Motor neuron (in vitro differentiated cells): ENCODE results near the gene TDRD12. TPM values are rescaled to one million over a fixed set of nuclear protein-coding genes. Genes with fewer than 3 reads are reported as not detected.
"Not testable (repeated sequence)": the region's sequence is repeated elsewhere in the genome, so short reads cannot be mapped to it uniquely, and the experiment has no call there.

ENCODE experiments used
- ATAC-seq, 8 experiments: fragments of 200-7000 bp; cut with Tn5 transposase; replicated peaks in 6 of 8; 2 replicates each; pipeline ENCODE4 v1.8.0; 2021; ENCODE audit warnings: mild to moderate bottlenecking in 8 of 8, moderate library complexity in 8 of 8
- H3K27ac ChIP-seq, 2 donors: fragments of 250-450 bp; sonication (Bioruptor Pico); 2 replicates each; pipeline ENCODE4 v1.9.0; 2021; ENCODE audit warnings: antibody characterized with exemption in 2 of 2, mild to moderate bottlenecking in 2 of 2, moderate library complexity in 1 of 2
- H3K4me1 ChIP-seq, 2 donors: fragments of 250-450 bp; sonication (Bioruptor Pico); replicated peaks in 1 of 2; 2 replicates each; pipeline ENCODE4 v1.6.1; 2021; ENCODE audit warnings: antibody characterized with exemption in 2 of 2, mild to moderate bottlenecking in 2 of 2, moderate library complexity in 1 of 2
- H3K4me3 ChIP-seq, 5 donors: fragments of 250-450 bp; sonication (Bioruptor Pico); 2 replicates each; pipeline ENCODE4 v1.9.0; 2021; ENCODE audit warnings: antibody characterized with exemption in 5 of 5, mild to moderate bottlenecking in 5 of 5, moderate library complexity in 4 of 5
- WGBS, 10 experiments: fragments of 450-650 bp; shearing (Covaris generic); methylation state at CpG; one replicate each; pipeline ENCODE4 v1.0.0; 2022; 5-methylcytosine and 5-hydroxymethylcytosine counted together
- in situ Hi-C, 9 experiments: fragments of 400-800 bp; cut with MboI; loops; one replicate each; pipeline ENCODE4 v1.15.0; 2021; ENCODE audit warnings: low sequenced_read_pairs in 9 of 9, low pct_unique_long_range_greater_than_20kb in 2 of 9; ENCODE audit not compliant: unreplicated experiment in 9 of 9
- total RNA-seq, 8 experiments: library from RNA; unstranded; fragments of 300-600 nt; gene quantifications; 2 replicates each; pipeline versions ENCODE4 v1.2.3 to v1.2.4, GENCODE V29; 2022

The TDRD12 gene
- total RNA-seq, 8 experiments from 2014 or later = 0.21 to 0.98 (median 0.50) TPM

DNA sequence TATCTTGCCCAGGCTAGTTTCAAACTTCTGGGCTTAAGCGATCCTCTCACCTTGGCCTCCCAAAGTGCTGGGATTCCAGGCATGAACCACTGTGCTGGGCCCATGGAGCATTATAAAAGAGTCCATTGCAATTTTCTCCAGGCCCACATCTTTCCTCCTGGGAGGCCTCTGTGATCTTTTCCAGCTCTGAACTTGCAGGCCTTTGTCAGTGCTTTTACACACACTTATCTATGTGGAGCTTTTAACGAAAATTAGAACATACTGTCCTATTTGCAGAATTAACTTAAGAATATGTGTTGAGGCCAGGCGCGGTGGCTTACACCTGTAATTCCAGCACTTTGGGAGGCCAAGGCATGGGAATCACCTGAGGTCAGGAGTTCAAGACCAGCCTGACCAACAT, 23.9 kb downstream of the TDRD12 start:
- Histone ChIP-seq H3K4me1 (peaks cover 14 to 16% of the 10 kb centered on the region in 2 donors), H3K4me3 (no peak overlapping the region), H3K27ac (no peak overlapping the region)
- 57 to 100% (median 93%) methylated on average over 1 to 4 of the region's 4 CpGs; no CpG with 5 or more reads in 3 of the 10 experiments for WGBS, 10 experiments
- ATAC-seq = no peak
- in situ Hi-C loops = no loop called here

DNA sequence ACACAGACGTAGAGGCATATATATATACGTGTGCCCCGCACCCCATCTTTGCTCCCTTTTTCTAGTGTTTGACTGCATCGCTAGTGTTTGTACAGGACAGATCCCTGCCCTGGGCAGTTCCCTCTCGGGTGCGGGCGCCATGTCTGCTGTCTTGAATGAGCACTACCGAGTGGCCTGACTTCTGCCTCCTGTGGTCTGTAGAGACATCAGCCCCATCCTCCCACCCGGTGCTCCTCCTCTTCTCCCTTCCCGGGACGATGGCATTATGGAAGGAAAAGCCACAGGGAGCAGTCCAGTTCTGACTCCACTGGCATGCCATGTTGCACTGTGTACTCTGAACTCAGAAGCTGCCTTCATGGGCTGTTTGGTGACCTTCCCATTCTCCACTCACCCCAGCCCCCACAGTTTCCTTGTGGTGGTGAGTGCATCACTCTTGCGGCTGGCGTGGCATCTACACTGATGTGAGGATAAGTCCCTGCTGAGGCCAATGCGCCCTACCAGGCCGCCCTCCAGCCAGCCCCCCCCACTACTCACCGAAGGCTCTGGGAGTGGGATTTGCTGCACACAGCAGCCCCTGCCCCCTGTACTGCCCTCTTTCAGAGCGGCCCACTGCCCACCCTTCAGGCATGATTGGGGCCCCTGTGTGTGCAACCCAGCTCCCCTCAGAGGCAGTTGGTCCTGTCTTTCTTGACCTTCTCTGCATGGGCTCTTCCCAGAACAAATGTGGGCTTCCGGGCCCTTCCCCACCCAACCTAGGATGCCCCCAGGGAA, 25.2 kb downstream of the TDRD12 start:
- ATAC-seq = no peak
- Histone ChIP-seq H3K4me3 (no peak overlapping the region), H3K4me1 (peaks cover 14 to 16% of the 10 kb centered on the region in 2 donors), H3K27ac (peak overlapping the region; percentile 63 to 94)
- WGBS, 10 experiments = 46 to 92% (median 79%) methylated on average over 2 to 7 of the region's 18 CpGs; no CpG with 5 or more reads in 2 of the 10 experiments
- in situ Hi-C loops = no loop called here

DNA sequence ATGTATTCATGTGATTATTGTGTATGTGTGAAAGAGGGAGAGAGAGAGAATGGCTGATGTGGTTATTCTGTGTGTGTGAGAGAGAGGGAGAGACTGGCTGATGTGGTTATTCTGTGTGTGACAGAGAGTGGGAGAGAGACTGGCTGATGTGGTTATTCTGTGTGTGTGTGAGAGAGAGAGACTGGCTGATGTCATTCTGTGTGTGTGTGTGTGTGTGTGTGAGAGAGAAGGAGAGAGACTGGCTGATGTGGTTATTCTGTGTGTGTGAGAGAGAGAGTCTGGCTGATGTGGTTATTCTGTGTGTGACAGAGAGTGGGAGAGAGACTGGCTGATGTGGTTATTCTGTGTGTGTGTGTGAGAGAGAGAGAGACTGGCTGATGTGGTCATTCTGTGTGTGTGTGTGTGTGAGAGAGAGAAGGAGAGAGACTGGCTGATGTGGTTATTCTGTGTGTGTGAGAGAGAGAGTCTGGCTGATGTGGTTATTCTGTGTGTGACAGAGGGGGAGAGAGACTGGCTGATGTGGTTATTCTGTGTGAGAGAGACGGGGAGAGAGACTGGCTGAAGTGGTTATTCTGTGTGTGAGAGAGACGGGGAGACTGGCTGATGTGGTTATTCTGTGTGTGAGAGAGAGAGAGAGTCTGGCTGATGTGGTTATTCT, 26.2 kb downstream of the TDRD12 start:
- in situ Hi-C loops, H3K4me3 ChIP-seq: not testable (repeated sequence)
- H3K4me1 ChIP-seq = peaks cover 14 to 16% of the 10 kb centered on the region in 2 donors
- H3K27ac ChIP-seq = peak overlapping the region; percentile 75 to 94
- peak in 5 of 8 experiments; percentile 29 to 54 (median 39) for ATAC-seq
- 0 to 100% (median 61%) methylated on average over 1 to 2 of the region's 2 CpGs; no CpG with 5 or more reads in 5 of the 10 experiments for WGBS, 10 experiments

DNA sequence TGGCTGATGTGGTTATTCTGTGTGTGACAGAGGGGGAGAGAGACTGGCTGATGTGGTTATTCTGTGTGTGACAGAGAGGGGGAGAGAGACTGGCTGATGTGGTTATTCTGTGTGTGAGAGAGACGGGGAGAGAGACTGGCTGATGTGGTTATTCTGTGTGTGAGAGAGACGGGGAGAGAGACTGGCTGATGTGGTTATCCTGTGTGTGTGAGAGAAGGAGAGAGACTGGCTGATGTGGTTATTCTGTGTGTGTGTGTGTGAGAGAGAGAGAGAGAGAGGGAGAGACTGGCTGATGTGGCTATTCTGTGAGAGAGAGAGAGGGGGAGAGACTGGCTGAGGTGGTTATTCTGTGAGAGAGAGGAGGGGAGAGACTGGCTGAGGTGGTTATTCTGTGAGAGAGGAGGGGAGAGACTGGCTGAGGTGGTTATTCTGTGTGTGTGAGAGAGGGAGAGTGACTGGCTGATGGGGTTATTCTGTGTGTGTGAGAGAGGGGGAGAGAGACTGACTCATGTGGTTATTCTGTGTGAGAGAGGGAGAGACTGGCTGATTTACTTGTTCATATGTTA, 27.1 kb downstream of the TDRD12 start:
- H3K4me1 ChIP-seq = peaks cover 14 to 16% of the 10 kb centered on the region in 2 donors
- H3K4me3 ChIP-seq, in situ Hi-C loops: not testable (repeated sequence)
- peak in 5 of 8 experiments; percentile 90 to 96 (median 92) for ATAC-seq
- 0 to 52% (median 0%) methylated on average over 1 to 2 of the region's 2 CpGs; no CpG with 5 or more reads in 3 of the 10 experiments for WGBS, 10 experiments
- H3K27ac ChIP-seq = peak overlapping the region; percentile 64 to 80

DNA sequence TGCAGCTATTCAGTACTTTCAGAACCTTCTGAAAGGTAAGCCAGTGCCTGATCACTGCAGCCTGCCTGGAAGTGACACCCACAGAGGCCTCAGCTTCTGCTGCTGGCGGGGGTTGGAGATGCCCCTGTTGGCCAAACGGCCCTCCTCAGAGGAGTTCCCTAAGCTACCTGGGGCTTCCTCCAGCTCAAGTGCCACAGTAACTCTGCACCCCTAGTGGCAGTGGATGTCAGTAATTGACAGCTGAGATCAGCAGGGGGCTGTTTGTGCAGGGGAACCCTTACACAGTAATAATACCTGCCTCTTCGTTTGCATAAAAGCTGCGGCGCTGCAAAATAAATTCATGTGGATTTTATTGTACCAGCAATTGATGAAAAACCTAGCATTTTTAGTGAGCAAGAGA, 28.9 kb downstream of the TDRD12 start:
- 21 to 88% (median 63%) methylated on average over 1 to 5 of the region's 5 CpGs; no CpG with 5 or more reads in 2 of the 10 experiments for WGBS, 10 experiments
- H3K4me3 ChIP-seq = no peak overlapping the region
- no peak overlapping the region for H3K27ac ChIP-seq
- peaks cover 14 to 16% of the 10 kb centered on the region in 2 donors for H3K4me1 ChIP-seq
- in situ Hi-C loops = no loop called here
- ATAC-seq = peak in 1 of 8 experiments; percentile 22

DNA sequence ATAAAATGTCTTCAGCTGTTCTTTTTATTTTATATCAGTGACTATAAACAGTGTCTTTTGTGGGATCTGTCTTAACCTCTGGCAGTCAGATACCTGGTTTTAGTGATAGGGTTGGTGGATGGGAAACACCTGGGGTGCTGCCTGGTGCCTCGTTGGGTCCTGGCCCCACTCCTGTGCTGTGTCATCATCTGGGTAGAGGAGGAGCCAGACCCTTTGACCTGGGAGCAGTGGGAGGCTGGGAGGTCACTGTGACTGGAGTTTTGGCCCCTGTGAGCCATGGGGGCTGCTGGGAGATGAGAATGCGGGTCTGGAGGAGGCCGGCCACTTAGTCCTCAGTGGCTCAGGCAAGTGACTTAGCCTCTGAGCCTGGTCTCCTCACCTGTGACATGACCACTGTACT, 29.4 kb downstream of the TDRD12 start:
- ATAC-seq = no peak
- Histone ChIP-seq H3K27ac (no peak overlapping the region), H3K4me3 (no peak overlapping the region), H3K4me1 (peaks cover 14 to 16% of the 10 kb centered on the region in 2 donors)
- in situ Hi-C loops = no loop called here
- 0 to 75% (median 0%) methylated on average over 1 to 2 of the region's 3 CpGs; no CpG with 5 or more reads in 6 of the 10 experiments for WGBS, 10 experiments

DNA sequence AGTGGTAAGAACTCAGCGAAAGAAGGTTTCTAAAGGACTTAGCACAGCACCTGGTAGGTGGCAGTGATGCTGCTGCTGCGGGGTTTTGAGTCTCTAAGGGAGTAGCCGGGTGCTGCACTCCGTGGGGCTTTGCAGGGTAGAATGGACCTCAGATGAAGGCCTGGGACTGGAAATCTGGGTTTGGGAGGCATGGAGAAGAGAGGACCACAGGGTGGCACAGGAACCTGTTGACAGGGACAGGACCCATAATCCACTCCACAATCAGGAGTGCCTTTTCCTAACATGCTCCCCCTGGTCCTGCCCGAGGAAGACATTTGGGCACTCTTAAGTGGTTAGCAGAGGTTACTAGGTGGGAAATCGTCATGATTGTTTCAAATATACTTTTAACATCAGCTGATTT, 29.8 kb downstream of the TDRD12 start:
- Histone ChIP-seq H3K4me3 (no peak overlapping the region), H3K27ac (no peak overlapping the region), H3K4me1 (peaks cover 14 to 16% of the 10 kb centered on the region in 2 donors)
- in situ Hi-C loops = no loop called here
- ATAC-seq = no peak
- WGBS, 10 experiments = 40 to 90% (median 71%) methylated on average over 2 to 6 of the region's 6 CpGs; no CpG with 5 or more reads in 5 of the 10 experiments

DNA sequence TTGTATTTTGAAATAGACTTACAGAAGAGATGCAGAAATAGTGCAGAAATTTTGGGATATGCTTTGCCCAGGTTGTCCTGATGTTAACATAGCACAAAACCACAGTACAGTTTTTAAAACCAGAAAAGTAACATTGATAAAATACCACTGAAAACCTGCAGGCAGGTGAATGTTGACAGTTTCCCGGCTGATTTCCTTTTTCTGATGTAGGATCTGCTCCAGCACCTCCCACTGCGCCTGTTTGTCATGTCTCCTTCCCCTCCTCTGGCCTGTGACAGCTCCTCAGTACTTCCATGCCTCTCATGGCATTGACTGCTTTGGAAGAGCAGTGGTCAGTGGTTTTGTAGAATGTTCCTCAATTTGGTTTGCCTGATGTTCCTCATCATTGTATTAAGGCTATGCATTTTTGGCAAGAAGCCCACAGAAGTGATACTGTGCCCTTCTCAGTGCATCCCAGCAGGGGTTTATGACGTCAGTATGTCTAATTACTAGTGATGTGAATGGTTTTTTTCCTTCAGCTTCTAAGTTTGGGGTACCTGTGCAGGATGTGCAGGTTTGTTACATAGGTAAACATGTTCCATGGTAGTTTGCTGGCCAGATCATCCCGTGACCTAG, 31.0 kb downstream of the TDRD12 start:
- 0 to 100% (median 33%) methylated on average over 1 to 3 of the region's 4 CpGs; no CpG with 5 or more reads in 5 of the 10 experiments for WGBS, 10 experiments
- no peak for ATAC-seq
- H3K4me1 ChIP-seq = peaks cover 6 to 8% of the 10 kb centered on the region in 2 donors
- H3K4me3 ChIP-seq = no peak overlapping the region
- in situ Hi-C loops = no loop called here
- H3K27ac ChIP-seq = no peak overlapping the region

DNA sequence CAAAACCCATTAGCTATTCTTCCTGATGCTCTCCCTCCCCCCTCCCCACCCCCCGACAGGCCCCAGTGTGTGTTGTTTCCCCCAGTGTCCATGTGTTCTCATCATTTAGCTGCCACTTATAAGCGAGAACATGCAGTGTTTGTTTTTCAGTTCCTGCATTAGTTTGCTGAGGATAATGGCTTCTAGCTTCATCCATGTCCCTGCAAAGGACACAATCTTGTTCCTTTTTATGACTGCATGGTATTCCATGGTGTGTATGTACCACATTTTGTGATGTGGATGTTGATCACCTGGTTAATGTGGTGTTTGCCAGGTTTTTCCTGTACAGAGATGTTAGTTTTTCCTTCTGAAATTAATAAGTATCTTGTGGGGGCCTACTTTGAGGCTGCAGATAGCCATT, 31.5 kb downstream of the TDRD12 start:
- no peak overlapping the region for H3K4me3 ChIP-seq
- peaks cover 6 to 8% of the 10 kb centered on the region in 2 donors for H3K4me1 ChIP-seq
- WGBS, 10 experiments = 50% methylated on average over 1 of the region's 2 CpGs; no CpG with 5 or more reads in 9 of the 10 experiments
- in situ Hi-C loops = no loop called here
- no peak overlapping the region for H3K27ac ChIP-seq
- no peak for ATAC-seq

DNA sequence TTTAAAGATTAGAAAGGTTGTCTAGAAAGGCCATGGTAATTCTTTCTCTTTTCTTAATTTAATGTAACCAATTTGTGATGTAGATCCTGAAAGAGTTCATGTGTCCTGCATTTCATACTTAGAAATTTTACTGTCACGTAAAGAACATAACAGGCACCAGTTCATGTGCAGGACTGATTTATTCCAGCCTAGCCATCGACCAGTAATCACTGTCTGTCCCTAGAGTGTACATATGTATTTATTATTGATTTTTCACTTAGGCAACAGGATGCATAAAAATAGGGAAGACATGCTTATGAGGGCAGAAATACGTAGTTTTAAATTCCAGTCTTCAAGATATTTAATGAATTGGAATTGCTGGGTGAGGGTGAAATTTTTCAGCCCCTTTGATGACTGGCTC, 37.6 kb downstream of the TDRD12 start:
- H3K4me1 ChIP-seq = peaks cover 0 to 12% of the 10 kb centered on the region in 2 donors
- no peak overlapping the region for H3K27ac ChIP-seq
- in situ Hi-C loops = no loop called here
- 0 to 88% (median 66%) methylated on average over 1 to 3 of the region's 3 CpGs; no CpG with 5 or more reads in 2 of the 10 experiments for WGBS, 10 experiments
- ATAC-seq = peak in 2 of 8 experiments; percentile 52 to 75
- no peak overlapping the region for H3K4me3 ChIP-seq

DNA sequence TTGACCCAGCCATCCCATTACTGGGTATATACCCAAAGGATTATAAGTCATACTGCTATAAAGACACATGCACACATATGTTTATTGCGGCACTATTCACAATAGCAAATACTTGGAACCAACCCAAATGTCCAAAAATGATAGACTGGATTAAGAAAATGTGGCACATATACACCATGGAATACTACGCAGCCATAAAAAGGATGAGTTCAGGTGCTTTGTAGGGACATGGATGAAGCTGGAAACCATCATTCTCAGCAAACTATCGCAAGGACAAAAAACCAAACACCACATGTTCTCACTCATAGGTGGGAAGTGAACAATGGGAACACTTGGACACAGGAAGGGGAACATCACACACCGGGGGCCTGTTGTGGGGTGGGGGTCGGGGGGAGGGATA, 45.8 kb downstream of the TDRD12 start:
- H3K4me1 ChIP-seq, in situ Hi-C loops, ATAC-seq, H3K27ac ChIP-seq, H3K4me3 ChIP-seq: not testable (repeated sequence)
- WGBS, 10 experiments = no CpG with 5 or more reads among the region's 5 CpGs

DNA sequence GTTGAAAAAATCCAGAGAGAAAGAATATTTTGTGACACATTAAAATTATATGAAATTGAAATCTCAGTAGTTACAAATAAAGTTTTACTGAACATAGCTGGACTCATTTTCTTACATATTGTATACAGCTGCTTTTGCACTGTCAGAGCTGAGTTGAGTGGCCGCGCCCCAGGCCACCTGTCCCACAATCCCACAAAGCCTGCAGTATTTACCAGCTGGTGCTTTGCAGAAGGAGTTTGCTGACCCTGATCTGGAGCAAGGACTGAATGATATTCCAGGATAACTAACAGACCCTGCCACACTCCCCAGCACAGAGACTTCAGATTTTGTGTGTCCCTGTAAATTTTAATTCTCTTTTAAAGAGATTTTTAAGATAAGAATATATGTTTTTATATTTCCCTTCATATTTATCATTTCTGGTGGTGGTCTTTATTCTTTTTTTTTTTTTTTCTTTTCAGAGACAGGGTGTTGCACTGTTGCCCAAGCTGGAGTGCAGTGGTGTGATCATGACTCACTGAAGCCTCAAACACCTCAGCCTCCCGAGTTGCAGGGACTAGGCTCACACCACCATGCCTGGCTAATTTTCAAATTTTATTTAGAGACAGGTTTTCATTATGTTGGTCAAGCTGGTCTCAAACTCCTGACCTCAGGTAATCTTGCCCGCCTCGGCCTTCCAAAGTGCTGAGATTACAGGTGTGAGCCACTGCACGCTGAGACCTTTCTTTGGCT, 48.5 kb downstream of the TDRD12 start:
- no peak for ATAC-seq
- Histone ChIP-seq H3K4me3 (no peak overlapping the region), H3K27ac (no peak overlapping the region), H3K4me1 (no peaks in the 10 kb centered on the region)
- in situ Hi-C loops = no loop called here
- 27 to 100% (median 85%) methylated on average over 1 to 6 of the region's 6 CpGs; no CpG with 5 or more reads in 1 of the 10 experiments for WGBS, 10 experiments
